ENCODE results near the gene CCL11.

The CCL11 gene

DNA sequence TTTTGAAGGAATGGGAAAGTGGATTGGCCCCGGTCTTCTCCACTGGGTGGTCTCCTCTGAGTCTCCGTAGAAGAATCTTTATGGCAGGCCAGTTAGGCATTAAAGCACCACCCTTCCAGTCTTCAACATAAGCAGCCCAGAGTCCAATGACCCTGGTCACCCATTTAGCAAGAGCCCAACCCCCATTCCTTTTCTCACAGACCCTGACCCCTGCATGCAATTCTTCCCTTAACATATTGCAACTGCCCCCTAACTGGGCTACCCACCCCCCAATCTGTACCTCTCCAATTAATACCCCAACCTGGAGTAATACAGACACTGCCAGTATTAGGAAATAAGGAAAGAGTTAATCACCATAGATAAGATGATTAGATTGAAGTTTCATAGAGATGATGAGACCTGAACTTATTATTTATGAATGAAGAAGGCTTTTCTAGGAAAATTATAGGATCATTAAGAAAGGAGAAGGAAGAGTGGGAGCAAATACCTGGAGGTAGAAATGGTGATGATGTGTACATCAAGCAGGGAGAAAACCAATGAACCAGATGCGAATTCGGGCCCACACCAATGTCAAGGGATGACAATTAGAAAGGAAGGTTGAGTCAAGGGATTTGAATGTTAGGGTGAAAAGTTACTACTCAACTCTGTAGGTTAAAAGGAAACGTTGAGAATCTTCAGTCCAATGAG is 28.1 kb upstream of the CCL11 start:
- DNase-seq (ENCODE audit: insufficient read length, low spot score): no peak

DNA sequence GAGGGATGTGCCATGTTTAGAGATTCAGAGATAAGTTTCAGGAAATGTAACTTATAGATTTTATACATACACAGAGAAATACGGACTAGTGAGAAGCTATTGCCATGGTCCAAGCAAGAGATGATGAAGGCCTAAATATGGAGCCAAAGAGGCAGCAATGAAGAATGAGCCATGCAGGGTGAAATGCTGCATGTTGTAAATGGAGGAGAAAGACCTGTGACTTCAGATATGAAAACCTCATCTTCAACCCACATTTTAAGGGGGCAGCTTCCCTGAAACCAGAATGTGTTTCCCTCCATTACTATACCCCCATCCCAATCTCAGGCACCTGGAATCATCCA is 27.6 kb upstream of the CCL11 start:
- TF ChIP-seq, protein P1, sequence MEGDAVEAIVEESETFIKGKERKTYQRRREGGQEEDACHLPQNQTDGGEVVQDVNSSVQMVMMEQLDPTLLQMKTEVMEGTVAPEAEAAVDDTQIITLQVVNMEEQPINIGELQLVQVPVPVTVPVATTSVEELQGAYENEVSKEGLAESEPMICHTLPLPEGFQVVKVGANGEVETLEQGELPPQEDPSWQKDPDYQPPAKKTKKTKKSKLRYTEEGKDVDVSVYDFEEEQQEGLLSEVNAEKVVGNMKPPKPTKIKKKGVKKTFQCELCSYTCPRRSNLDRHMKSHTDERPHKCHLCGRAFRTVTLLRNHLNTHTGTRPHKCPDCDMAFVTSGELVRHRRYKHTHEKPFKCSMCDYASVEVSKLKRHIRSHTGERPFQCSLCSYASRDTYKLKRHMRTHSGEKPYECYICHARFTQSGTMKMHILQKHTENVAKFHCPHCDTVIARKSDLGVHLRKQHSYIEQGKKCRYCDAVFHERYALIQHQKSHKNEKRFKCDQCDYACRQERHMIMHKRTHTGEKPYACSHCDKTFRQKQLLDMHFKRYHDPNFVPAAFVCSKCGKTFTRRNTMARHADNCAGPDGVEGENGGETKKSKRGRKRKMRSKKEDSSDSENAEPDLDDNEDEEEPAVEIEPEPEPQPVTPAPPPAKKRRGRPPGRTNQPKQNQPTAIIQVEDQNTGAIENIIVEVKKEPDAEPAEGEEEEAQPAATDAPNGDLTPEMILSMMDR (IDR thresholded peaks at IDR 0.05; ENCODE audit: insufficient read depth, missing control alignments): no peak
- FAIRE-seq: no peak
- no peak for DNase-seq (ENCODE audit: insufficient read length, low spot score)

More for the DNA sequence above, 28.1 kb upstream of the CCL11 start:
- TF ChIP-seq, protein P1 (IDR thresholded peaks at IDR 0.05; ENCODE audit: insufficient read depth, missing control alignments): no peak
- no peak for FAIRE-seq

DNA sequence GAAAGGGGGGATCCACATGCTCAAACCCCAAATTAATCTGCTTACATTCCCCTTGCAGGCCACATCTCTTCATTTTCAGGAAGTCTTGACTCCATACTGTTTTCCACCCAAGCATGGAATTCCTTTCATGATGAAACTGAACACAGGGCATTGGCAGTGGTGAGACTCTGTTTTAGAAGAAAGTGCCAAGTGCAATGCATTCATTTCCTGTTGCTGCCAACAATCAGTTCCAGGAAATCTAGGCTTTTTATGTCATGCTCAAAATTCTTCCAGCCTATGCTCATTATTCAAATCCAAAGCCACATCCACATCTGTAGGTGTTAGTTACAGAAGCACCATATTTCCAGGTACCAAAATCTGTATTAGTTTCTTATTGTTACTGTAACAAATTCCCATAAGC is 26.4 kb upstream of the CCL11 start:
- TF ChIP-seq, protein P1 (IDR thresholded peaks at IDR 0.05; ENCODE audit: insufficient read depth, missing control alignments): no peak
- FAIRE-seq (no peak), DNase-seq (ENCODE audit: insufficient read length, low spot score) (no peak)

DNA sequence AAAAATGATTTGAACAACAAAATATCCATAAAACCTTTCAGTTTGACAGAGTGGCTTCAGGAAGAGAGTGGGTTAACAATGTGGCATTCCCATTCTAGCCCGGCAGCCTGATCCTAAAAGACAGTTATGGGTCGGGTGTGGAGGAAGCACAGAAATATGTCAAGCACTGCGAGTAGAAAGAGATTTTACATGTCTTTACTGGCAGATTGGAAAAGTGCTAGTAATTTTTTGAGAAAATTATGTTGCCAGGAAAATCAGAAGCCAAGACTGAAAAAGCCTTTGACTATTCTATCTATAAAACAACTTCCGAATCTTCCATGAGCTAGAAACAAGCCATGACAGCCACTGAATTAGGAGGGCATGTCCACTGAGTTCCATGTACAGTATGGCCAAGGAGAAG is 24.7 kb upstream of the CCL11 start:
- TF ChIP-seq, protein P1 (IDR thresholded peaks at IDR 0.05; ENCODE audit: insufficient read depth, missing control alignments): no peak
- no peak for DNase-seq (ENCODE audit: insufficient read length, low spot score)
- no peak for FAIRE-seq

DNA sequence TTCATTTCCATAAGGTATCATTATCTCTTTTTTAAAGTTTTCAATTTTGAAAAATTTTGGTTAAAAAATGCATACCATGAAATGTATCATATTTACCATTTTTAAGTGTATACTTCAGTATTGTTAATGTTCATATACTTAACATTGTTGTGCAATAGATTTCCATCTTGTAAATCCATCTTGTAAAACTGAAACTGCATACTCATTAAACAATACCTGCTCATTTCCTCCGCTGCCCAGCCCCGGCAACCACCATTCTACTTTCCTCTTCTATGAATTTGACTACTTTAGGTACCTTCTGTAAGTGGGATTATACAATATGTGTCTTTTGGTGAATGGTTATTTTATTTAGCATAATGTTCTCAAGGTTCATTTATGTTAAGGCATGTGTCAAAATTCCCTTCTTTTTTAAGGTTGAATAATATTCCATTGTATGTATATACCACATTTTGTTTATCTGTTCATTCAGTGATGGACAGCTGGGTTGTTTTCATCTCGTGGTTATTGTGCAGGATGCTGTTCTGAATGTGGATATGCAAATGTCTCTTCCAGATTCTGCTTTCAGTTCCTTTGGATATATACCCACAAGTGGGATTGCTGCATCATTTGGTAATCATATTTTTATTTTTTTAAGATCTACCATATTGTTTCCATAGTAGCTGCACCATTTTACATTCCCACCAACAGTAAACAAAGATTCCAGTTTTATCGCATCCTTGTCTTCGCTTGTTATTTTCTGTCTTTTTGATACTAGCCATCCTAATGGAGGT is 23.8 kb upstream of the CCL11 start:
- no peak for FAIRE-seq
- no peak for DNase-seq (ENCODE audit: insufficient read length, low spot score)
- TF ChIP-seq, protein P1 (IDR thresholded peaks at IDR 0.05; ENCODE audit: insufficient read depth, missing control alignments): no peak

DNA sequence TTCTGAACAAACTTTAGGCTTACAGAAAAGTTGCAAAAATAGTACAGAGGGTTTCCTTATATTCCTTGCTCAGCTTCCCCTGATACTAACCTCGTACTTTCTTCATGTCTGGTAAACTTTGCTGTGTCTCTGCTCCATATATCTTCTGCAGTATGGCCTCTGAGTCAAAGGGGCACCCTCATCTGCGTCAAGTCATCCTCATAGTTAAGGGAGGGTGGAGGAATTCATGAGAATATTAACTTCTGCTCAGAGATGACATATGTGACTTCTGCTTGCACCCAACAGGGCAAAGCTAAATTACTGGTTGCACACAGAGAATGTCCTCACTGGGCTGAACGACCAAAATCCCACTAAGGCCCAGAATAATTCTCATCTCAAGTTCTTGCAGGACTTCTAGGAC is 19.8 kb upstream of the CCL11 start:
- DNase-seq (ENCODE audit: insufficient read length, low spot score) (no peak), FAIRE-seq (no peak)
- TF ChIP-seq, protein P1 (IDR thresholded peaks at IDR 0.05; ENCODE audit: insufficient read depth, missing control alignments): no peak

DNA sequence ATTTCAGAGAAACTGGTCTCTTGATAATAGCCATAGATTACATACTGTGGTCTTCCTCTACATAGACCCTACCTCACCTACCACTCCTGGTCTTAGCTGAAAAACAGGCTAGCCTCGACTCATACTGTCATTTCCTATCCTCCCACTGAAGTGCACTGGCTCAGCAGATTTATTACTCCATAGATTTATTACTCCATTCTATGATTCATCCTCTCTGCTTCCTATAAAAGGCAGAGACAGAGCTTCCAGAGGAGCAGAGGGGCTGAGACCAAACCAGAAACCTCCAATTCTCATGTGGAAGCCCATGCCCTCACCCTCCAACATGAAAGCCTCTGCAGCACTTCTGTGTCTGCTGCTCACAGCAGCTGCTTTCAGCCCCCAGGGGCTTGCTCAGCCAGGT is 15.6 kb upstream of the CCL11 start, which contains the start of gene CCL7:
Gene CCL7 (plus strand): TSS at position 253 of the 400 bp plus-strand sequence. CDS start 70 bp downstream, at position 323.
- TF ChIP-seq, protein P1 (IDR thresholded peaks at IDR 0.05; ENCODE audit: insufficient read depth, missing control alignments): no peak
- DNase-seq (ENCODE audit: insufficient read length, low spot score): no peak
- FAIRE-seq: no peak
